IMR-90 (cell line): Measurements from ENCODE around the gene PIWIL4. TPM values are rescaled to one million over a fixed set of nuclear protein-coding genes. Genes with fewer than 3 reads are reported as not detected.

ENCODE experiments used
- ATAC-seq: fragments of 200-7000 bp; cut with Tn5 transposase; 2 replicates; pipeline ENCODE4 v1.9.1; 2020; ENCODE audit warnings: low read depth, mild to moderate bottlenecking, moderate library complexity
- BruUV-seq: library from RNA; stranded (reverse); fragments of 400-500 nt; replicated peaks from 2 replicates; lab custom pipeline; 2021; lab: Mats Ljungman, UMichigan
- CTCF ChIA-PET: fragments of 300-600 bp; formaldehyde crosslinking; extraction: SDS; loops from one replicate; lab custom pipeline; 2021; ENCODE audit warnings: antibody characterized with exemption; lab: Yijun Ruan, JAX
- POLR2A ChIA-PET: fragments of 300-600 bp; sonication (Branson Sonifier 250); formaldehyde crosslinking; loops from one replicate; lab custom pipeline; 2022; ENCODE audit warnings: antibody characterized with exemption; ENCODE audit not compliant: unreplicated experiment; lab: Charles Lee
- DNase-seq: peaks from one replicate; pipeline ENCODE4 v3.0.0; 2013
- H2AFZ ChIP-seq: replicated peaks from 2 replicates; pipeline ENCODE3; 2013; ENCODE audit warnings: low read length, mild to moderate bottlenecking; ENCODE audit not compliant: poor library complexity
- H2AK5ac ChIP-seq: 2 replicates; pipeline ENCODE4 v1.6.1; 2013; ENCODE audit warnings: low read depth, low read length, inconsistent platforms
- H2AK9ac ChIP-seq: replicated peaks from 2 replicates; pipeline ENCODE3; 2013; ENCODE audit warnings: mild to moderate bottlenecking, low read depth, low read length, moderate library complexity; ENCODE audit not compliant: poor library complexity
- H2BK120ac ChIP-seq: 2 replicates; pipeline ENCODE4 v1.6.1; 2013; ENCODE audit warnings: low read depth, low read length, inconsistent platforms
- H2BK15ac ChIP-seq: 3 replicates; pipeline ENCODE4 v1.6.1; 2013; ENCODE audit warnings: low read depth, low read length, inconsistent platforms
- H2BK20ac ChIP-seq: 2 replicates; pipeline ENCODE4 v1.6.1; 2013; ENCODE audit warnings: low read depth, mild to moderate bottlenecking, inconsistent platforms, low read length, moderate library complexity
- H2BK5ac ChIP-seq: 2 replicates; pipeline ENCODE4 v1.6.1; 2013; ENCODE audit warnings: mild to moderate bottlenecking, low read depth, low read length, inconsistent platforms; ENCODE audit not compliant: poor library complexity, severe bottlenecking
- H3K14ac ChIP-seq: replicated peaks from 2 replicates; pipeline ENCODE4 v1.6.1; 2013; ENCODE audit warnings: low read depth, low read length, inconsistent platforms
- H3K18ac ChIP-seq: 2 replicates; pipeline ENCODE4 v1.6.1; 2013; ENCODE audit warnings: low read depth, low read length, control low read depth
- H3K23ac ChIP-seq: 2 replicates; pipeline ENCODE4 v1.6.1; 2013; ENCODE audit warnings: low read depth, low read length, inconsistent platforms
- H3K27ac ChIP-seq: 2 replicates; pipeline ENCODE4 v1.5.1; 2013; ENCODE audit warnings: mild to moderate bottlenecking, control low read depth, low read length; ENCODE audit not compliant: insufficient read depth
- H3K27me3 ChIP-seq: 2 replicates; pipeline ENCODE4 v1.6.1; 2013; ENCODE audit warnings: low read length; ENCODE audit not compliant: control insufficient read depth, insufficient read depth
- H3K36me3 ChIP-seq: 2 replicates; pipeline ENCODE4 v1.6.1; 2013; ENCODE audit warnings: low read length, mixed read lengths; ENCODE audit not compliant: control insufficient read depth, insufficient read depth
- H3K4ac ChIP-seq: 2 replicates; pipeline ENCODE4 v1.6.1; 2013; ENCODE audit warnings: low read depth, low read length, inconsistent platforms
- H3K4me1 ChIP-seq: 2 replicates; pipeline ENCODE4 v1.6.1; 2013; ENCODE audit warnings: low read length, mixed read lengths; ENCODE audit not compliant: control insufficient read depth, insufficient read depth
- H3K4me2 ChIP-seq: 2 replicates; pipeline ENCODE4 v1.6.1; 2013; ENCODE audit warnings: low read depth, mild to moderate bottlenecking, control low read depth, low read length, moderate library complexity
- H3K4me3 ChIP-seq: 2 replicates; pipeline ENCODE4 v1.5.1; 2013; ENCODE audit warnings: low read depth, mild to moderate bottlenecking, control low read depth, low read length, moderate library complexity; ENCODE audit not compliant: insufficient read depth
- H3K56ac ChIP-seq: 2 replicates; pipeline ENCODE4 v1.6.1; 2013; ENCODE audit warnings: low read length, inconsistent platforms; ENCODE audit not compliant: insufficient read depth; ENCODE audit errors: extremely low read depth
- H3K79me1 ChIP-seq, 2 experiments: 2 replicates each; pipeline ENCODE4 v1.6.1; 2013; ENCODE audit warnings: low read length in 2 of 2, inconsistent platforms in 1 of 2, low read depth in 1 of 2
- H3K9ac ChIP-seq: 2 replicates; pipeline ENCODE4 v1.6.1; 2013; ENCODE audit warnings: low read depth, low read length, control low read depth
- H3K9me1 ChIP-seq: 2 replicates; pipeline ENCODE4 v1.6.1; 2013; ENCODE audit warnings: low read length, inconsistent platforms; ENCODE audit not compliant: insufficient read depth
- H3K9me3 ChIP-seq: 2 replicates; pipeline ENCODE4 v1.6.1; 2013; ENCODE audit warnings: low read length; ENCODE audit not compliant: control insufficient read depth, insufficient read depth
- H4K20me1 ChIP-seq: 2 replicates; pipeline ENCODE4 v1.6.1; 2013; ENCODE audit warnings: low read length, inconsistent platforms; ENCODE audit not compliant: insufficient read depth
- H4K5ac ChIP-seq: 2 replicates; pipeline ENCODE4 v1.6.1; 2013; ENCODE audit warnings: mild to moderate bottlenecking, low read depth, low read length, control low read depth
- H4K8ac ChIP-seq, 2 experiments: 2 replicates each; pipeline ENCODE4 v1.6.1; 2013; ENCODE audit warnings: low read depth in 2 of 2, low read length in 2 of 2, control low read depth in 1 of 2, inconsistent platforms in 1 of 2
- H4K91ac ChIP-seq: 2 replicates; pipeline ENCODE4 v1.6.1; 2013; ENCODE audit warnings: low read depth, low read length, inconsistent platforms; ENCODE audit not compliant: insufficient read depth
- CEBPB ChIP-seq: IDR thresholded peaks from 2 replicates; pipeline ENCODE4 v1.6.1; 2012; ENCODE audit warnings: low read depth, low read length, improper control_type of control experiment
- CHD1 ChIP-seq: IDR thresholded peaks from 2 replicates; pipeline ENCODE4 v1.6.1; 2012; ENCODE audit warnings: low read depth, low read length, improper control_type of control experiment
- MAFK ChIP-seq: IDR thresholded peaks from 2 replicates; pipeline ENCODE4 v1.6.1; 2012; ENCODE audit warnings: low read depth, low read length, improper control_type of control experiment
- NFE2L2 ChIP-seq: fragments of 150-350 bp; IDR thresholded peaks from 2 replicates; pipeline ENCODE4 v1.6.1; 2016; ENCODE audit warnings: low read depth, mild to moderate bottlenecking, low read length
- RAD21 ChIP-seq: IDR thresholded peaks from 2 replicates; pipeline ENCODE4 v1.6.1; 2012; ENCODE audit warnings: low read length, improper control_type of control experiment
- RCOR1 ChIP-seq: IDR thresholded peaks from 2 replicates; pipeline ENCODE4 v1.6.1; 2012; ENCODE audit warnings: mild to moderate bottlenecking, low read length, improper control_type of control experiment; ENCODE audit not compliant: insufficient replicate concordance
- WGBS, 2 experiments: methylation state at CpG; one replicate each; pipeline versions ENCODE4 v1.1.5 to v1.1.7; 2013; ENCODE audit warnings: missing lambda C conversion rate in 2 of 2; ENCODE audit not compliant: insufficient read length in 1 of 2; ENCODE audit errors: extremely low coverage in 2 of 2; 5-methylcytosine and 5-hydroxymethylcytosine counted together
- dilution Hi-C: fragments of 300-500 bp; cut with HindIII; formaldehyde crosslinking; loops from one replicate; pipeline ENCODE4 v1.14.3; 2018; ENCODE audit warnings: low sequenced_read_pairs; ENCODE audit not compliant: unreplicated experiment
- in situ Hi-C: fragments of 300-500 bp; cut with MboI; formaldehyde crosslinking; loops from 3 replicates; pipeline ENCODE4 v1.14.3; 2019; ENCODE audit warnings: low sequenced_read_pairs, inconsistent platforms, mixed read lengths
- intact Hi-C: fragments of 100-400 bp; cut with micrococcal nuclease; formaldehyde crosslinking; loops from 2 replicates; pipeline ENCODE4 v1.10.0; 2022
- polyA plus RNA-seq, 3 experiments: library from polyadenylated mRNA; depleted of rRNA; stranded (reverse); fragments of >200 nt; gene quantifications; 2 replicates each; pipeline ENCODE4 v1.2.3, GENCODE V29; 2012; ENCODE audit warnings: low replicate concordance in 1 of 3
- total RNA-seq: library from RNA; depleted of rRNA; stranded (reverse); fragments of >200 nt; gene quantifications from 2 replicates; pipeline ENCODE4 v1.2.3, GENCODE V29; 2012

The PIWIL4 gene
- total and polyA plus RNA-seq, 2 of the 4 experiments (the other 2 are of a cell fraction): 0.72 to 1.3 TPM

DNA sequence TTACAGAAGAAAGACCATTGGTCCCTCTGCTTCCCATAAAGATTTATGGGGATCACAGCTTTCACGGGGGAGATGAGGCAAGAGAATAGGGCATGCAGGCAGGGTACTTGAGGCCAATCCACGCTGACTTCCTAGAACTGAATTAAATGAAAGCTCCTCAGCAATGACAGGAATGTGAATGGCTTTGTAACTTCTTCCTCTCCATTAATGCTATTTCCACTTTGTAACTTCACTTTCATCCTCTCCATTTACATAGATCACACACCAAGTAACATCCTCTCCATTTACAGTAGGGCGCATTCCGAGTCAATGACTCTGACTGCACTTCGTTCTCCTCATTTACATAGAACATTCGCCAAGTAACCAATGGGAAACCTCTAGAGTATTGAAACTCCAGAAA is 89.8 kb downstream of the PIWIL4 start:
- H3K9me1 ChIP-seq: no peaks in the 10 kb centered on the region
- CTCF ChIA-PET: no interaction called here

More for the DNA sequence above, 89.8 kb downstream of the PIWIL4 start:
- Histone ChIP-seq H3K14ac (no peak overlapping the region), H3K9ac (no peak overlapping the region), H2BK120ac (no peak overlapping the region), H3K27me3 (peaks cover 39% of the 10 kb centered on the region), H2BK20ac (no peak overlapping the region), H4K20me1 (no peaks in the 10 kb centered on the region), H3K56ac (no peak overlapping the region), H4K5ac (no peak overlapping the region), H3K4me1 (peaks cover 1% of the 10 kb centered on the region; the same call in 1 of the 2 replicates), H3K4me3 (no peak overlapping the region), H3K36me3 (no peaks in the 10 kb centered on the region), H3K4ac (no peak overlapping the region), H3K4me2 (no peak overlapping the region; the same call in 1 of the 2 replicates), H3K79me1 (no peaks in the 10 kb centered on the region), H2BK15ac (no peak overlapping the region), H2AK5ac (no peak overlapping the region), H4K91ac (no peak overlapping the region), H2AK9ac (no peak overlapping the region), H3K23ac (no peak overlapping the region), H3K18ac (no peak overlapping the region), H2BK5ac (no peak overlapping the region), H4K8ac (no peak overlapping the region), H3K9me3 (no peaks in the 10 kb centered on the region), H2AFZ (no peak overlapping the region), H3K27ac (no peak overlapping the region)
- no peak for TF ChIP-seq CHD1
- TF ChIP-seq RCOR1: no peak
- no peak for TF ChIP-seq NFE2L2
- TF ChIP-seq CEBPB: no peak
- no peak for TF ChIP-seq MAFK
- no peak for TF ChIP-seq RAD21
- in situ Hi-C loops: no loop called here
- POLR2A ChIA-PET: no interaction called here
- dilution Hi-C loops: no loop called here
- ATAC-seq: peak; percentile 49
- intact Hi-C loops: no loop called here
- WGBS, 2 experiments: 86% methylated on average over 5 of the region's 6 CpGs; no CpG with 5 or more reads in 1 of the 2 experiments
- no peak for DNase-seq
- no TSS peak for BruUV-seq
